ENCODE results near the gene PI4KA. TPM values are rescaled to one million over a fixed set of nuclear protein-coding genes. Genes with fewer than 3 reads are reported as not detected.

Gene PI4KA
- total RNA-seq, 4 donors from 2014 or later, result 76.5 to 164 (median 115) TPM

DNA sequence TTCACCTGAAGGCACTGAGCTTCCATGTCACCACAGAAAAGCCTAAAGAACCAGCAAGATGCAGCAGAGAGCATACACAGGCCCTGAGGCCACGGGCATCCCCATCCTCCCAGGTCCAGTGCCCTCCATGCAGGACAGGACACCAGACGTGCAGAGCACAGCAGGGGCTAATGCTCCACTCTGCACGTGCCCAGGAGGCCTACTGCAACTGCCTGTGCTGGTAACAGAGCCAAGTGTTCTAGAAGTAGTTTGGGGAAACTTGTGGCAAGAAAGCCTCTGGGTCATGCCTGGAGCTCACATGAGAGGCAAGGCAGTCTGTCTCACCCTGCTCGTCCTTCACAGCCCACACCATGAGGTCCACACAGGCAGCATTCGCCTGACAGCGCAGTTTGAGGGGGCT is 54.0 kb downstream of the PI4KA start:
- Histone ChIP-seq H3K36me3 (peaks cover 6 to 97% (median 37%) of the 10 kb centered on the region in 3 donors), H3K9me3 (no peaks in the 10 kb centered on the region), H3K4me1 (no peaks in the 10 kb centered on the region), H3K4me3 (no peak overlapping the region), H3K27me3 (no peaks in the 10 kb centered on the region), H3K27ac (no peak overlapping the region)
- TF ChIP-seq POLR2A (IDR thresholded peaks at IDR 0.05) (no peak), CTCF (IDR thresholded peaks at IDR 0.05) (no peak), EP300 (IDR thresholded peaks at IDR 0.05) (no peak)
- 82 to 93% methylated on average over 6 of the region's 6 CpGs for WGBS, 2 donors
- DNase-seq (ENCODE audit: low spot score in 2 of 2), result no peak

DNA sequence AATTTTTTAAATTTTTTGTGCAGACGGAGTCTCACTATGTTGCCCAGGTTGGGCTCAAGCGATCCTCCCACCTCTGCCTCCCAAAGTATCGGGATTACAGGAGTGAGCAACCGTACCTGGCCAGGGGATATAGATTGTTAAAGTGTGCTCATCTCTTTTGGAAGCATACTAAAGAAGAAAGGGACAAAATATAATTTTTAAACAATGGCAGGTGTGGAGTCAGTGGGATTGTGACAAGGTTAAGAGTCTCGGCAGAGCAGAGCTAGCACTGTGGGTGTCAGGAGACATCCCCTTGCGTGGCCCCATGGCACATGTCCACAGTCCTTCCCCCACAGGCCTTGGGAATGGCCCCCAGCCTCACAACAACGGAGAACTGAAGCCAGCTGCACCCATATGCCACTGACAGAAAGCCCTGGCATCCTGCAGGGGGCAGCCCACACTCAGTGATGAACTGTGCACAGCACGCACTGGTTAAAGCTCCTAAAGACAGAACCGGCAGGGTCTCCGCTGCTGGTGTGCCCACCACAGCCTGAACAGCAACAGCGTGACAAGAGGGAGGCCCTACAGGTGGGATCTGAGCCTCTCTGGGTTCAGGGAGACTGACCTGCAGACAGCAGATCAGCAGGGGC is 54.8 kb downstream of the PI4KA start:
- WGBS, 2 donors, result 70 to 77% methylated on average over 11 of the region's 11 CpGs
- Histone ChIP-seq H3K27me3 (no peaks in the 10 kb centered on the region), H3K27ac (no peak overlapping the region), H3K4me1 (no peaks in the 10 kb centered on the region), H3K4me3 (no peak overlapping the region), H3K9me3 (no peaks in the 10 kb centered on the region), H3K36me3 (peaks cover 6 to 97% (median 37%) of the 10 kb centered on the region in 3 donors)
- TF ChIP-seq POLR2A (IDR thresholded peaks at IDR 0.05) (no peak), CTCF (IDR thresholded peaks at IDR 0.05) (peak in 2 of 5 experiments; percentile 14 to 28)
- no peak for DNase-seq (ENCODE audit: low spot score in 2 of 2)

GRCh38 chr22:20802922-20803553 is 55.6 kb downstream of the PI4KA start:
- WGBS, 2 donors, result 90 to 96% methylated on average over 11 of the region's 11 CpGs
- Histone ChIP-seq H3K9me3 (no peaks in the 10 kb centered on the region), H3K27me3 (no peaks in the 10 kb centered on the region), H3K4me3 (no peak overlapping the region), H3K4me1 (no peaks in the 10 kb centered on the region), H3K27ac (no peak overlapping the region), H3K36me3 (peaks cover 8 to 99% (median 44%) of the 10 kb centered on the region in 3 donors)
- no peak for DNase-seq (ENCODE audit: low spot score in 2 of 2)
- no peak for TF ChIP-seq EP300 (IDR thresholded peaks at IDR 0.05)
- no peak for TF ChIP-seq POLR2A (IDR thresholded peaks at IDR 0.05)
- no peak for TF ChIP-seq CTCF (IDR thresholded peaks at IDR 0.05)

DNA sequence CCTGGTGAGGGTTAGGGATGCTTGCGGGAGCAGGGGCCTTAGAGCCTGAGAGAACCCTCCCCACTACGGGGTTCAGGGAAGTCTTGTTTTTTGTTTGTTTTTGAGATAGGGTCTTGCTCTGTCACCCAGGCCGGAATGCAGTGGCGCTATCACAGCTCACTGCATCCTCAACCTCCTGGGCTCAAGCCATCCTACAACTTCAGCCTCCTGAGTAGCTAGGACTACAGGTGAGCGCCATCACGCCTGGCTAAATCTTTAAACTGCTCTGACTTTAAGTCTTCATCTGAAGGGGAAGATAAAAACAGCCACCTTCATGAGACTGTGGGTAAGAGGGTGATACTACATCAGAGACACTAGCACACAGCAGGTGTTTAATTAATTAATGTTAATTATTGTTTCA is 56.2 kb downstream of the PI4KA start:
- WGBS, 2 donors, result 92 to 93% methylated on average over 6 of the region's 6 CpGs
- no peak for DNase-seq (ENCODE audit: low spot score in 2 of 2)
- no peak overlapping the region for H3K4me3 ChIP-seq
- TF ChIP-seq CTCF (IDR thresholded peaks at IDR 0.05) (no peak), EP300 (IDR thresholded peaks at IDR 0.05) (no peak), POLR2A (IDR thresholded peaks at IDR 0.05) (no peak)
- no peak overlapping the region for H3K27ac ChIP-seq
- peaks cover 10 to 99% (median 50%) of the 10 kb centered on the region in 3 donors for H3K36me3 ChIP-seq
- no peaks in the 10 kb centered on the region for H3K27me3 ChIP-seq
- H3K9me3 ChIP-seq, result no peaks in the 10 kb centered on the region
- H3K4me1 ChIP-seq, result no peaks in the 10 kb centered on the region

DNA sequence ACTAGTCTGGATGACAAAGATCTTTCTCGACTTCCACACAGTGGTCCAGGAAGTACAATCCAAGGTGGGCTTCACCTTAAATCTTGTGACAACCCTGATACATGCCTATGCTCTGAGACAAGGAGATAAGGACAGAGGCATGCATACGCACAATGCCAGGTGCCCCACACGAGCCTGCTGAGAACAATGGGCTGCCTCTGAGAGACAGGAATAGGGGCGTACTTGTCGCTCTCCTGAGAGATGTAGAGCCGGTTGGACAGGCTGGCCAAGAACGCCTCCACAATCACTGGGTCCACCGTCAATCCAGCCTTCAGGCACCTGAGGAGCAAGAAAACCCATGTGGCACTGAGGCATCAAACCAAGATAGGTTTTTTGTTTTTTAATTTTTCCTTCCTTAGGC is 59.2 kb downstream of the PI4KA start:
- H3K4me1 ChIP-seq, result no peaks in the 10 kb centered on the region
- H3K36me3 ChIP-seq, result peaks cover 13 to 100% (median 50%) of the 10 kb centered on the region in 3 donors
- H3K4me3 ChIP-seq, result no peak overlapping the region
- no peaks in the 10 kb centered on the region for H3K27me3 ChIP-seq
- no peak for TF ChIP-seq EP300 (IDR thresholded peaks at IDR 0.05)
- no peak for TF ChIP-seq CTCF (IDR thresholded peaks at IDR 0.05)
- no peak for TF ChIP-seq POLR2A (IDR thresholded peaks at IDR 0.05)
- WGBS, 2 donors, result 54 to 69% methylated on average over 8 of the region's 8 CpGs
- peak overlapping the region in 2 of 4 donors; percentile 8 to 30 for H3K27ac ChIP-seq
- no peak for DNase-seq (ENCODE audit: low spot score in 2 of 2)
- H3K9me3 ChIP-seq, result no peaks in the 10 kb centered on the region

Measured in tibial nerve (tissue), 4 donors.